ENCODE data around the gene UBN2.

The UBN2 gene

DNA sequence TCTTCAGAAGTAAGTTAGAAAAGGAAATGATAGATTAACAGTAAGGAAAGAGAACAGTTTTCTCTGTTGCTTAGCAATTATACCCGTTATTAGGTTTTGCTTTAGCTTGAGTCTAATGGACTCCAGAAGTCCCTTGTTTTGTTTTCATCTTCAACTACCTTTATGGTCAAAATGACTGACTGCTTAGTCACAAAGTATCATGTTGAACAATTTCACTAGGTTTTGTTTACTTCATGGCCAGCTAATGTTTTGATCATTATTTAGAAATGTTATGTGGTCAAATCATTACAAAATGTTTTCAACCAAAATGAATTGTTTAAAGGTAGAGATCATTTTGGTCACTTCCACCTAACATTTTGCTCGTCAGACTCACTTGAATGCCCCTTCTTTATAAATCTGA is 1.9 kb downstream of the UBN2 start:
- peak; percentile 20 for DNase-seq (ENCODE audit: low read depth)
- H3K4me3 ChIP-seq (replicated peaks; ENCODE audit: low read depth, low read length) = peak overlapping the region; percentile 92

DNA sequence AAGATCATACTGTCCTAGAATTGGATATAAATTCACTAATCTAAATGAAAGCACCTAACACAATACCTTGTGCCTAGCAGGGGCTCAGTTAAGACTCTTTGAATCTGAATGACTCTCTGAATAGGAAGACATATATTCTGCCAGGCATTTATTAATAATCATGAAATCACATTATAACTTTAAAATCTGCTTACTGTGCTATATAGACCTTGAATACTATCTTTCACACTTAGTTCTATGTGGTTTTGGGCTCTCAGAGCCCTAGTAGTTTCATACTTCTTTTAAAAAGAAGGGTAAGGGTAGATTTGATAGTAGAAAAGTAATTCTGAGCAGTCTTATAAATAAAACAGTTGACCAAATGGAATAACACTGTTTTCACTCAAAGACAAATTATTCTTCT is 10.2 kb downstream of the UBN2 start:
- TF ChIP-seq CTCF (IDR thresholded peaks at IDR 0.05; ENCODE audit: low read length, missing control alignments) = no peak
- no peak overlapping the region for H3K4me3 ChIP-seq (replicated peaks; ENCODE audit: low read depth, low read length)
- no peak for DNase-seq (ENCODE audit: low read depth)

More for the DNA sequence above, 1.9 kb downstream of the UBN2 start:
- no peak for TF ChIP-seq CTCF (IDR thresholded peaks at IDR 0.05; ENCODE audit: low read length, missing control alignments)

GRCh38 chr7:139242741-139243281 is 11.8 kb downstream of the UBN2 start:
- no peak for TF ChIP-seq CTCF (IDR thresholded peaks at IDR 0.05; ENCODE audit: low read length, missing control alignments)
- no peak overlapping the region for H3K4me3 ChIP-seq (replicated peaks; ENCODE audit: low read depth, low read length)
- DNase-seq (ENCODE audit: low read depth) = peak; percentile 66

- no peak overlapping the region for H3K4me3 ChIP-seq (replicated peaks; ENCODE audit: low read depth, low read length)
- TF ChIP-seq CTCF (IDR thresholded peaks at IDR 0.05; ENCODE audit: low read length, missing control alignments) = no peak
- DNase-seq (ENCODE audit: low read depth) = no peak
Measured at GRCh38 chr7:139245401-139245800, 14.4 kb downstream of the UBN2 start.

DNA sequence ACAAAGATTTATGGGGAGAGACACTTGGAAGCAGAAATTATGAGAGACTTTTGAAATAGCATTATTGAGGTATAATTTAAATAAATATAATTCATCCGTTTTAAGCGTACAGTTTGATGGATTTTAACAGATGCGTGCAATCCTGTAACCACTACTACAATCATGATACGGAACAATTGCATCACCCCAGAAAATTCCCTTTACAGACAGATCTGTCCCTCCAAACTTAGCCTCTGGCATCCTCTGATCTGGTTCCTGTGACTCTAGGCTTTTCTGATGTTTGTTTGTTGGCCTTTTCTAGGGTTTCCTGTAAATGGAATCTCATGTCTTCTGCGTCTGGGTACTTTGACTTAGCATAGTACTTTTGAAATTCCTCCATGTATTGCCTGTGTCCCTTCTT is 15.5 kb downstream of the UBN2 start:
- no peak for DNase-seq (ENCODE audit: low read depth)

GRCh38 chr7:139246905-139247304 is 15.9 kb downstream of the UBN2 start:
- H3K4me3 ChIP-seq (replicated peaks; ENCODE audit: low read depth, low read length) = no peak overlapping the region
- TF ChIP-seq CTCF (IDR thresholded peaks at IDR 0.05; ENCODE audit: low read length, missing control alignments) = no peak
- DNase-seq (ENCODE audit: low read depth) = peak; percentile 68

More for the DNA sequence above, 15.5 kb downstream of the UBN2 start:
- no peak for TF ChIP-seq CTCF (IDR thresholded peaks at IDR 0.05; ENCODE audit: low read length, missing control alignments)
- no peak overlapping the region for H3K4me3 ChIP-seq (replicated peaks; ENCODE audit: low read depth, low read length)

DNA sequence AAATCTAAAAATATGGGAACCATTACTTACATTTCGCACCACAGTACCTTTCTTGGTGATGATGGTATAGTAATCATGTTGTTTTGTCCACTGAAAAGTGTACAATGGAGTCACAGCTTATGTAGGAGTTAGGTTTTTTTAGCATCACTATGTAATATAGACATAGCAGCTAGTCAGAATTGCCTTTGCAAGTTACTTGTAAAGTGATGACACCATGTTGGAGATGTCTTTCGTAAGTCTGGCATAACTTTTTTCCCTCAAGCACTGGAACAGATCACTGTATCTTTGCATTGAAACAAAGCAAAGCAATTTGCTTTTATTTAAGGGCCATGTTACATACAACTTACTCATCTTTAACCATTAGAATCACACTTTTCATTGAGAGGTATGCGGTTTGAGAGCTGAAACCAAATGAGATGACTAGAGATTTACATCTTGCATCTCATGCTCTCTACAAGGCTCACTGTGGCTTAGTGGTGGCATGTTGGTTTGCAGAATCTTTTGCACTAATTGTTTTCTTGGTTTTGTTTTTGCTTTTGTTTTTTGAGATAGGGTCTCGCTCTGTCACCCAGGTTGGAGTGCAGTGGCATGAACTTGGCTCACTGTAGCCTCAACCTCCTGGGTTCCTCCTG is 18.3 kb downstream of the UBN2 start:
- TF ChIP-seq CTCF (IDR thresholded peaks at IDR 0.05; ENCODE audit: low read length, missing control alignments) = no peak
- H3K4me3 ChIP-seq (replicated peaks; ENCODE audit: low read depth, low read length) = no peak overlapping the region
- no peak for DNase-seq (ENCODE audit: low read depth)
